CD4-positive, alpha-beta T cell treated with Interleukin-15 for 1 hour (primary cell): ENCODE measurements around the gene SIGLEC6.
A peak's percentile ranks its signal among the peaks of the same experiment; 100 is the strongest.
"Not testable (repeated sequence)": the region's sequence is repeated elsewhere in the genome, so short reads cannot be mapped to it uniquely, and the experiment has no call there.

Experiments
- DNase-seq: peaks from one replicate; pipeline ENCODE4 v3.0.0-alpha.2; 2020

SIGLEC6 gene

GRCh38 chr19:51508059-51508733 lies 23.3 kb downstream of the SIGLEC6 start:
- no peak for DNase-seq

DNA sequence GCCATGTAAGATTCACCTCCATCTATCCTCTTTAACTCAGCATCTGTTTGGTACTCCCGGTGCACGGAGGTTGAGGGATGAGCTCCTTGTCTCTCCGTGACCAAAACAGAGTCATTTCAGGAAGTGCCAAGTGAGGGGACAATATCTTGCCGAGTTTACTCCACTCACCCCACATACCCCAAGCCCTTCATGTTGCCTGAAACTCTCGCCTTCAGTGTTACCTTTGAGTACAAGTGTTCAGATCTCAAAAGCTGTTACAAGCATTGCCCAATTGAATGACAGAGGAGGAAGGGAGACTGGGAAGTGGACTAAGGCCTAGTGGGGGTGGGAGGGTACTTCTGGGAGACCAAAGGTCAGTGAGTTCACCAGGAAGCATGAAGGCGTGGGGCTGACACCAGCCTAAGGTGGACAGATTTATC lies 23.8 kb downstream of the SIGLEC6 start:
- no peak for DNase-seq

DNA sequence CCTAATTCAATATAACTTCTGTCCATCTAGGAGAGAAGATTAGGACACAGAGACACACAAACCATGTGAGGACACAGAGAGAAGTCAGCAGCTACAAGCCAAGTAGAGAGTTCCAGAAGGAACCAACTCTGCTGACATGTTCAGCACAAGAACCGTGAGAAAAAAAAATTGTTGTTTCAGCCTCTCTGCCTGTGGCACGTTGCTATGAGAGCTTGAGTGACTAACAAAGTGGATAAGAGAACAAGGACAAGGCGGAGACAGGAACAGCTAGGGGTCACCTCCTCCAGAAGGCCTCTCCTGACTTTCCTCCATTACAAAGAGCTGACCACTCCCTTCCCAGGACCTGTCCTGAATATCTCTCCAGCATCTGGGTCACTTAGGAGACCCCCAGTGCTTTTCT lies 24.3 kb downstream of the SIGLEC6 start:
- no peak for DNase-seq

DNA sequence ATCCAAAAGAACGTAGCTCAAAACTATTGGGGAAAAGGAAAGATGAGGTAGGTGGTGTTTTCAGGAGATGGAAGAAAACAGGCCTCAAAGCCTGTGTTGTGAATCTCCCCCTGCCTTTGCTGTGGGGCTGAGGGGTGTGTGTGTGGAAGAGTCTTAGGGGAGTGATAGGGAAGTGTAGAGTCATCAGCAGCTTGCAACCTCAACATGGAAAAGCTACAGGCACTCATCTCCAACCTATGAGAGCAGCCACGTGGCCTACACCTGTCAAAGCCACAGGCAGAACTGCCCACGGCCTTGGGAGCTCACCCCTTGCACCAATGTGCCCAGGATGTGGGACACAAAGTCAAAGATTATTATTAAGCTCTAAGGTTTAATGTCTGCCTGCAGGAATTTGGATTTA lies 25.6 kb downstream of the SIGLEC6 start:
- no peak for DNase-seq

DNA sequence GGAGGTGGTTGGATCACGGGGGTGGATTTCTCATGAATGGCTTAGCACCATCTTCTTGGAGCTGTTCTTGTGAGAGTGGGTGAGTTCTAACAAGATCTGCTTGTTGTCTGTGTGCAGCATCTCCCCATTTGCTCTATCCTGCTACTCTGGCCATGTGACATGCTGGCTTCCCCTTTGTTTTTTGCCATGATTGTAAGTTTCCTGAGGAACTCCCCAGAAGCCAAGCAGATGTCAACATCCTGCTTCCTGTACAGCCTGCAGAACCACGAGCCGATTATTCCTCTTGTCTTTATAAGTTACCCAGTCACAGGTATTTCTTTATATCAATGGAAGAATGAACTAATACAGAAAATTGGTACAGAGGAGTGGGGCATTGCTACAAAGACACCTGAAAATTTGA lies 27.6 kb downstream of the SIGLEC6 start:
- DNase-seq, result no peak

DNA sequence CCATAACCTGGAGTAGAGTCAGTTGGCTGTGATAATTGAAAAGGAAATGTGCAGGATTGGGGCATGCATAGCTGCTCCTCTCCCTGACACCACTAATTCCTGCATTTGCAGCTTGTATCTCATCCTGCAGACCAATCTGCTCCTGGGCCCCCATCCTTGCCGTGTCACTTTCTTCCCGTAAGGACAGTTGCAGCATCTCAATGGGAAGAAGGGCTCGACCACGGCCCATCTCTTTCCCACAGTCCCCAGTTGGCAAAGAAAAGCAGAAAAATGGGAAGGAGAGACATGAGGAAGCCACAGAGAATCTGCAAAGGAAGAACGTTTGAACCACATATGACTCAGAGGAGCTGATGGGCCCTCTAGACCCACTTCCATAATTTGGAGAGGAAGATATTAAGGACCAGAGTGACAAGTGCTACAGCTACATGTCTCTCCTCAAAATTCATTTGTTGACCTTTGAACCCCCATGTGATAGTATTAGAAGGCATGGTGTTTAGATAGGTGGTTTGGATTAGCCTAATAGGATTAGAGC lies 28.1 kb downstream of the SIGLEC6 start:
- DNase-seq, result no peak

GRCh38 chr19:51501594-51502263 lies 29.7 kb downstream of the SIGLEC6 start, which contains the start of gene SIGLEC12:
Gene SIGLEC12 (minus strand): TSS chr19:51501800. CDS start chr19:51501733, 67 bp downstream.
- peak; percentile 55 for DNase-seq

GRCh38 chr19:51500931-51501330 lies 30.5 kb downstream of the SIGLEC6 start:
- DNase-seq, result not testable (repeated sequence)

GRCh38 chr19:51497666-51498065 lies 33.8 kb downstream of the SIGLEC6 start:
- DNase-seq, result no peak

DNA sequence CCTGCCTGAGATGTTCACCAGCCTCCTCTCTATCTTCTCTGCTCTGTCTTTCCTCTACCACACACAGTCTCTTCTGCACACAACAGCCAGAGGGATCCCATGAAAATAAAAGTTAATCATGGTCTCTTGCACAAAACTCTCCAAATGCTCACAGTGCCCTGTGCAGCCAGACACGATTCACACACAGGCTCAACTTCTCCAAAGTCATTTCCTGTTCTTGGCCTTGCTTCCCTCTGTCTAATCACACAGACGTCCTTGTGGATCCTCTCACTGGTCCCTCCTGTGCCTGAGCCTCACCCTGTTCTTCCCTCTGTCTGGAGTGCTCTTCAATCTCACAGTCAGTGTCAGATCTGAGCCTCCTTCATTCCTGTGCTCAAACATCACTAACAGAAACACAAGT lies 37.7 kb downstream of the SIGLEC6 start:
- DNase-seq, result no peak

DNA sequence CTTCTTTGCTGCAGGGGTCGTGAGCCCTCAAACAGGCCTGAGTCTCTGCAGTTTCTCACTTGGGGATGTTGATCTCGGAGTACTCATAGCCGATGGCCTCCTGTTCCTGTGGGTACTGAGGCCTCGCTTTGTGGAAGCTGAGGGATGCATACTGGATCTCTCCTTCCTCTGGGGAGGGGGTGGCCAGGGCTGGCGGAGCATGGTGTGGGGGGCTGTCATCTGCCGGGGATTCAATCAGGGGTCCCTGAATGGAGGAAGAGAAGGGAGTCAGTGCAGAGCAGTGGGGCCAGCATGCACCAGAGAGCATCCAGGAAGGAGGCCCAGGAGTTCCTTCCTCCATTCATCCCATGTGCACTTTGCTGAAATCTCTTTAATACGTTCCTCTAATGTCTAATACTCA lies 39.9 kb downstream of the SIGLEC6 start:
- DNase-seq, result no peak

GRCh38 chr19:51490676-51491075 lies 40.8 kb downstream of the SIGLEC6 start:
- DNase-seq, result no peak

DNA sequence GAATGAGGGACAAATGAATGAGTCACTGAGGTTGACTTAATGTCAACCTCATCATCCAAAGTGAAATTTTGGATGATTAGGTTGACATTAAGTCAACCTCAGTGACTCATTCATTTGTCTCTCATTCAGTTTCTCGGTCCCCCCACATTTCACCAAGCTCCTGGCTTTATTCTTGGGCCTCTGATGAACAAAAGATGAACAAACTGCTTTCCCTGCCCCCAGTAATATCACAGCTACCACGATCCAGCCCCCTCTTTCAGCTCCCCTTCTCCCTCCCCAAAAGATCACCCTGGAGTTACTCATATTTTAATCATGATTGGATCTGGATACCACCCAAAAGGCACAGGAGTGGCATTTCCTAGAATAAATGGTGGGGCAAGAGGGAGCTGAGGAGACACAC lies 42.4 kb downstream of the SIGLEC6 start:
- no peak for DNase-seq

GRCh38 chr19:51488491-51488890 lies 43.0 kb downstream of the SIGLEC6 start:
- DNase-seq, result no peak

- no peak for DNase-seq
These were observed 45.4 kb downstream of the SIGLEC6 start for GRCh38 chr19:51485960-51486660.

- DNase-seq, result no peak
These were observed 50.9 kb downstream of the SIGLEC6 start for GRCh38 chr19:51480590-51480989.

GRCh38 chr19:51479531-51480331 lies 51.7 kb downstream of the SIGLEC6 start:
- DNase-seq, result no peak

- no peak for DNase-seq
These were observed 52.9 kb downstream of the SIGLEC6 start, which contains the start of gene CEACAM18 for GRCh38 chr19:51478381-51479234. Gene CEACAM18 (plus strand): TSS chr19:51478539.

DNA sequence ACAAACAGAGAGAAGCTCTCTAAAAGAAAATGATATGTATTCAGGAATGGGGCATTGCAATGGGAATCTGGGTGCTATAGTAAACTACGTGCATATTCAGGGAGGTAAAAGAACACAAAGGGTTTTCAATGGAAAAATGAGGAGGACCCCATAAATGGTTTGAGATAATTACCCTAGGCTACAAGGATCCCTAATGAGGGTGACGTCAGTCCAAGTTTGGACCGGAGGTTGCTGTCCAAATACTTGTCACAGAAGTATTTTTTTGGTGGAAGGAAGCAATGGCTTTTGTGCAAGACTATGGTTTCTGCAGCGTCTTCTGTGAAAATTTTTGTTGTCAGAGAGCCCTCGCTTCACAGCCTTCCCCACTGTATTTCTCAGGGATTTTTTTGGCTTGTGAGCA lies 54.1 kb downstream of the SIGLEC6 start:
- DNase-seq, result no peak

DNA sequence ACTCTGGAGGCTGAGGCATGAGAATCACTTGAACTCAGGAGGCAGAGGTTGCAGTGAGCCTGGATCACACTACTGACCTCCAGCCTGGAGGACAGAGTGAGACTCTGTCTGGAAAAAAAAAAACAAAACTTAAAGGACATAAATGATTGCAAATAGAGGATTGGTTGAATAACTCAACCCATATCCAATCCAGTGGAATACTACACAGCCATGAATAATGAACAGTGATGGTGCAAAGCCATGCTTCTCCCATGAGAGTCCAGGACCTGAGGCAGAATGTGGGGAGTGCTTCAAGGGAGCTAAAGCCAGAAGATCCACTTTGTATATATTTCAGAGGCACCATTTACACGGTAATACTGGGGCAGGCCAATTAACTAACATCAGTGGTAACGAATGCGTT lies 55.3 kb downstream of the SIGLEC6 start:
- no peak for DNase-seq

DNA sequence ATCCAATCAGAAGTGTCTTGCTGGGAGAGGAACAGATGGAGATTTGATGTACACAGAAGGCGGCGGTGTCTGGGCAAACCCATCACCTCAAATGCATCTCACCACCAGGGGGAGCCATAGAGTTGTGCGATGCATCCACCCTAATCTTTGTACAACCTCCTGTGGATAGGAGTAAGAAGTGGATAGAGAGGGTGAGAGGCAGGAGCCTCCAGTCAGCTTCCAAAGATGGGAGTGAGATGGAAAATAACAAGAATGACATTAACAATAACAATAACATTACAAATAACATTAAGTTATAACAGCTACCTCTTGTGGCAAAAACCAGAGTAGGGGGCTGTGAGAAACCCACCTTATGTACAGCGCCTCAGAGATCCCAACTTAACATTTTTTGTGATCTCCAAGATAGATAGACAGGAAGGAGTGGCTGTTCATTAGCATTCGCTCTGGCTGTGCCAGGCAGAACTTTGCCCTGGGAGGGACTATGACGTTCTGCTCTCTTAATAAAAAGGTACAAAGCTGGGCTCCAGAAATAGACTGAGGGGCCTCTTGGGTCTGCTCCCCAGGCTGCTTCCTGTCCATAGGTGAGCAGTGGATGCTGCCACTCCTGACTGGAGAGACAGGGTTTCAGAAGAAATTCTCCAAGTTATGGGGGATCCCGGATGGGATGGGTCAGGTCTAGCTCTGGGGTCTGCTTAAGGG lies 58.3 kb downstream of the SIGLEC6 start:
- DNase-seq, result peak; percentile 69
